Measurements from ENCODE around the gene PACRG. TPM values are rescaled to one million over a fixed set of nuclear protein-coding genes. Genes with fewer than 3 reads are reported as not detected.
A peak's percentile ranks its signal among the peaks of the same experiment; 100 is the strongest.

Gene PACRG
- polyA plus RNA-seq, 1 donor from 2014 or later: 16.6 TPM

DNA sequence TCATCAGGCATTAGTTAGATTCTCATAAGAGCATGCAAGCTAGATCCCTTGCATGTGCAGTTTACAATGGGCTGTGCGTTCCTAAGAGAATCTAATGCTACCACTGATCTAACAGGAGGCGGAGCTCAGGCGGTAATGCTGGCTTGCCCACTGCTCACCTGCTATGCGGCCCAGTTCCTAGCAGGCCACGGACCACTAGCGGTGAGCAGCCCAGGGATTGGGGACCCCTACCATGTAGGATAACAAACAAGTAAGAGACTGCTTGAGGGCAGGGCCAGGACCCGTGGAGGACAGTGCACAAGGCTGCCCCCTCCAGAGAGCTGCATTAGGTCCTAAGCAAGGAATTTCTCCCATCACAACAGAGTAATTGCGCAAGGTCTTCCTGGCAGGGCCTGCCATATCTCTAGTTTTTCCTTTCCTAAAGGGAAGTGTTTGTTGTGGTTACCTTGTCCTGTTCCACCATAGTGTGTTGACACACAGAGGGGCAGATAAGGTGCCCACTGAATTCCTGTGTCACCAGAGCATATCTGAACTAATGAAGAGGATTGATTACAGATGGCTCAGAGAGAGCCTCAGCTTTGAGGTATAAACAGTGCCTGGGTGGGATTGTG is 58.0 kb downstream of the PACRG start (continued):
- TF ChIP-seq MXI1 (conservative IDR thresholded peaks at IDR 0.05; ENCODE audit: poor library complexity, severe bottlenecking): no peak

DNA sequence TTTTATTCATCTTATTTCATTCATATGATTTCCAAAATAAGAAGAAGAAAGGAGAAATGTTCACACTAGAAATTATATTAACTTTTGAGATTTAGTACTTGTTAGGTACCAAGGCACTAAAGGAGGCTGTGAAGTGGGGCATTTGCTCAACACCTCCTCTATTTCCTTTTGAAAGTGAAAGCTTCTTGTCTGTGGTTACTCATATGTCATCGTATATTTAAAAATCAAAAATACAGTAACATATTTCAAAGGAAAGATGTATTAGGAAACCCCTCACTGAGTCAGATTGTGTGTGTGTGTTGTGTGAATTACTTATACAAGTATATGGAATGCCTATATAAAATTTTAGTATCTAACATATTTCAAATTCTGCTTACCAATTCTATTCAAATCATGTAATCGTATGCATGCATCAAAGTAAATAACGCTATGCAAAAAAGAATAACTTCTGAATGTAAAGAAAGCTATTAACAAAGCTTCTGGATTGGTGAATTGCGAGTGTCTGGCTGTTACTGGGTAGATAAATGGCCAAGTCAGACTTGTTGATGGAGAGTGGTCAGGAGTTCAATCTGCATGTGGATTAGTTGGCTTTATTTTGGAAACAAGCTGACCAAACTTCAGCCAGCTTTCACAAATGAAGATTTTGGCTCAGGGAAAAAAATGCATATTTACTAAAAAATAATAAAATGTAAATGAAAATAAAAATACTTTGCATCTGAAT is 70.9 kb downstream of the PACRG start:
- H3K9ac ChIP-seq (ENCODE audit: low read length): no peak overlapping the region
- no peaks in the 10 kb centered on the region for H4K20me1 ChIP-seq (ENCODE audit: insufficient read depth)
- no peaks in the 10 kb centered on the region for H3K9me3 ChIP-seq (ENCODE audit: low read length)
- no peaks in the 10 kb centered on the region for H3K36me3 ChIP-seq (ENCODE audit: insufficient read depth, low read length)
- H3K4me3 ChIP-seq (ENCODE audit: low read length): no peak overlapping the region
- H3K9me2 ChIP-seq (ENCODE audit: insufficient read depth, low read length): no peaks in the 10 kb centered on the region
- H2AFZ ChIP-seq (ENCODE audit: low read depth, low read length): no peak overlapping the region
- peak overlapping the region; percentile 48 for H3K27ac ChIP-seq (ENCODE audit: low read length)
- no peaks in the 10 kb centered on the region for H3K27me3 ChIP-seq (ENCODE audit: insufficient read depth, low read depth, low read length)
- H3K79me2 ChIP-seq (replicated peaks; ENCODE audit: insufficient read depth, low read length): no peaks in the 10 kb centered on the region
- TF ChIP-seq POLR2AphosphoS5 (IDR thresholded peaks at IDR 0.05): no peak
- TF ChIP-seq RAD21 (conservative IDR thresholded peaks at IDR 0.05): no peak
- TF ChIP-seq MXI1 (conservative IDR thresholded peaks at IDR 0.05; ENCODE audit: poor library complexity, severe bottlenecking): no peak
- TF ChIP-seq EP300 (conservative IDR thresholded peaks at IDR 0.05; ENCODE audit: poor library complexity, severe bottlenecking): no peak
- TF ChIP-seq, protein P1, sequence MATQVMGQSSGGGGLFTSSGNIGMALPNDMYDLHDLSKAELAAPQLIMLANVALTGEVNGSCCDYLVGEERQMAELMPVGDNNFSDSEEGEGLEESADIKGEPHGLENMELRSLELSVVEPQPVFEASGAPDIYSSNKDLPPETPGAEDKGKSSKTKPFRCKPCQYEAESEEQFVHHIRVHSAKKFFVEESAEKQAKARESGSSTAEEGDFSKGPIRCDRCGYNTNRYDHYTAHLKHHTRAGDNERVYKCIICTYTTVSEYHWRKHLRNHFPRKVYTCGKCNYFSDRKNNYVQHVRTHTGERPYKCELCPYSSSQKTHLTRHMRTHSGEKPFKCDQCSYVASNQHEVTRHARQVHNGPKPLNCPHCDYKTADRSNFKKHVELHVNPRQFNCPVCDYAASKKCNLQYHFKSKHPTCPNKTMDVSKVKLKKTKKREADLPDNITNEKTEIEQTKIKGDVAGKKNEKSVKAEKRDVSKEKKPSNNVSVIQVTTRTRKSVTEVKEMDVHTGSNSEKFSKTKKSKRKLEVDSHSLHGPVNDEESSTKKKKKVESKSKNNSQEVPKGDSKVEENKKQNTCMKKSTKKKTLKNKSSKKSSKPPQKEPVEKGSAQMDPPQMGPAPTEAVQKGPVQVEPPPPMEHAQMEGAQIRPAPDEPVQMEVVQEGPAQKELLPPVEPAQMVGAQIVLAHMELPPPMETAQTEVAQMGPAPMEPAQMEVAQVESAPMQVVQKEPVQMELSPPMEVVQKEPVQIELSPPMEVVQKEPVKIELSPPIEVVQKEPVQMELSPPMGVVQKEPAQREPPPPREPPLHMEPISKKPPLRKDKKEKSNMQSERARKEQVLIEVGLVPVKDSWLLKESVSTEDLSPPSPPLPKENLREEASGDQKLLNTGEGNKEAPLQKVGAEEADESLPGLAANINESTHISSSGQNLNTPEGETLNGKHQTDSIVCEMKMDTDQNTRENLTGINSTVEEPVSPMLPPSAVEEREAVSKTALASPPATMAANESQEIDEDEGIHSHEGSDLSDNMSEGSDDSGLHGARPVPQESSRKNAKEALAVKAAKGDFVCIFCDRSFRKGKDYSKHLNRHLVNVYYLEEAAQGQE (IDR thresholded peaks at IDR 0.05; ENCODE audit: borderline replicate concordance): no peak
- TF ChIP-seq TAF1 (IDR thresholded peaks at IDR 0.05; ENCODE audit: low read depth): no peak
- TF ChIP-seq EZH2 (IDR thresholded peaks at IDR 0.05; ENCODE audit: borderline replicate concordance, insufficient read depth, low read length, poor library complexity, severe bottlenecking): no peak
- TF ChIP-seq, protein P2, sequence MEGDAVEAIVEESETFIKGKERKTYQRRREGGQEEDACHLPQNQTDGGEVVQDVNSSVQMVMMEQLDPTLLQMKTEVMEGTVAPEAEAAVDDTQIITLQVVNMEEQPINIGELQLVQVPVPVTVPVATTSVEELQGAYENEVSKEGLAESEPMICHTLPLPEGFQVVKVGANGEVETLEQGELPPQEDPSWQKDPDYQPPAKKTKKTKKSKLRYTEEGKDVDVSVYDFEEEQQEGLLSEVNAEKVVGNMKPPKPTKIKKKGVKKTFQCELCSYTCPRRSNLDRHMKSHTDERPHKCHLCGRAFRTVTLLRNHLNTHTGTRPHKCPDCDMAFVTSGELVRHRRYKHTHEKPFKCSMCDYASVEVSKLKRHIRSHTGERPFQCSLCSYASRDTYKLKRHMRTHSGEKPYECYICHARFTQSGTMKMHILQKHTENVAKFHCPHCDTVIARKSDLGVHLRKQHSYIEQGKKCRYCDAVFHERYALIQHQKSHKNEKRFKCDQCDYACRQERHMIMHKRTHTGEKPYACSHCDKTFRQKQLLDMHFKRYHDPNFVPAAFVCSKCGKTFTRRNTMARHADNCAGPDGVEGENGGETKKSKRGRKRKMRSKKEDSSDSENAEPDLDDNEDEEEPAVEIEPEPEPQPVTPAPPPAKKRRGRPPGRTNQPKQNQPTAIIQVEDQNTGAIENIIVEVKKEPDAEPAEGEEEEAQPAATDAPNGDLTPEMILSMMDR (IDR thresholded peaks at IDR 0.05; ENCODE audit: poor library complexity, severe bottlenecking): no peak
- TF ChIP-seq SMC3 (conservative IDR thresholded peaks at IDR 0.05; ENCODE audit: poor library complexity): no peak
- H3K4me2 ChIP-seq (ENCODE audit: low read length): no peak overlapping the region
- peaks cover 2% of the 10 kb centered on the region for H3F3A ChIP-seq (ENCODE audit: insufficient read depth, low read length, poor library complexity, severe bottlenecking)

DNA sequence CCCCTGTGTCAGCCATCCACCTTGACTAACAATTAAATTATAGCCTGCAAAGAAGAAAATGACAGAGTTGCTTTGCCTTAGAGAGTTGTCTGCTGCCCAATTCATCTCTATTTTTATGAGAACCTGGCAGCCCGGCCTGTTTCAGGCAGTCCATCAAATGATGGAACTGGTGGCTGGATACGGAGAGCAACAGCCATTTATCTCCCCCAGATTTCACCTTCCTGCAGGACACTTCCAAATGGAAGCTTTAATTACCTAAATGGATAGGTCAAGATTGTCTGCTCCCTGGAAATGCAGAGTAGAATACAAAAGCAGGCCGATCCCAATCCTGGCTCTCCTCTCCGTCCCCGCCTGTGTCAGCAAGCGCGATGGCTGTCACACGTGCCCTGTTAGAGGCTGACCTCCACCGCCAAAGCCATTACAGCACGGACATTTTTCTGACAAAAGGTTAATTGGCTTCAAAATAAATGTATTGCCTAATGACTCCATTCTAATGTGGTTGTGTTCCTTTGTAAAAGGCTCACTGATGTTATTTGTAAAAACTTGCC is 86.7 kb downstream of the PACRG start:
- Histone ChIP-seq H2AFZ (ENCODE audit: low read depth, low read length) (peak overlapping the region; percentile 17), H3K9me2 (ENCODE audit: insufficient read depth, low read length) (no peaks in the 10 kb centered on the region)

More for the DNA sequence above, 86.7 kb downstream of the PACRG start:
- Histone ChIP-seq H3K4me2 (ENCODE audit: low read length) (no peak overlapping the region), H3K79me2 (replicated peaks; ENCODE audit: insufficient read depth, low read length) (no peaks in the 10 kb centered on the region), H3K36me3 (ENCODE audit: insufficient read depth, low read length) (no peaks in the 10 kb centered on the region), H3K9ac (ENCODE audit: low read length) (no peak overlapping the region), H3K27me3 (ENCODE audit: insufficient read depth, low read depth, low read length) (no peaks in the 10 kb centered on the region), H3F3A (ENCODE audit: insufficient read depth, low read length, poor library complexity, severe bottlenecking) (no peaks in the 10 kb centered on the region), H4K20me1 (ENCODE audit: insufficient read depth) (no peaks in the 10 kb centered on the region), H3K9me3 (ENCODE audit: low read length) (no peaks in the 10 kb centered on the region), H3K27ac (ENCODE audit: low read length) (peak overlapping the region; percentile 7), H3K4me3 (ENCODE audit: low read length) (peak overlapping the region; percentile 21)
- TF ChIP-seq, protein P1 (IDR thresholded peaks at IDR 0.05; ENCODE audit: borderline replicate concordance): peak; percentile 96
- peak; percentile 65 for TF ChIP-seq EP300 (conservative IDR thresholded peaks at IDR 0.05; ENCODE audit: poor library complexity, severe bottlenecking)
- peak; percentile 27 for TF ChIP-seq RAD21 (conservative IDR thresholded peaks at IDR 0.05)
- TF ChIP-seq POLR2AphosphoS5 (IDR thresholded peaks at IDR 0.05): peak; percentile 74
- no peak for TF ChIP-seq SMC3 (conservative IDR thresholded peaks at IDR 0.05; ENCODE audit: poor library complexity)
- no peak for TF ChIP-seq TAF1 (IDR thresholded peaks at IDR 0.05; ENCODE audit: low read depth)

Data from neural cell (in vitro differentiated cells).